ENCODE measurements around the gene KCNQ4.

Gene KCNQ4

DNA sequence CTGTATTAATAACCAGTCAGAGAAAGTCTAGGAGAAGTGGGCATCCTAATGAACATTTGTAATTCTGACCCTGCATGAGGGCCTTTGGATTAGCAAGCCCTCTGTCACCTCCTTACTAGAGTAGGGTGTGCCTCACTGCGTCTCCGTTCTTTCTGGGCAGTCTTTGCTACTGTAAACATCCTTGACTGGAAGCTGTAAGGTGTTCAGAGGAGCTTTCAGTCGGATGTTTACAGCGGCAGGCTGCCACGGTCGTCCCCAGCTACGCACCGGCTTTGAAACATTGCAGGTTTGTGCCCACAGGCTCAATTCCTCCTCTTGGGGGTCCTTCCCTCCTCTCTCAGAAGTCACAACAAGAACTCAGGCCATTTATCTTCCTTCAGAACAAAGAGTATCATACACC lies 29.4 kb upstream of the KCNQ4 start:
- DNase-seq (ENCODE audit: low read depth, low spot score): no peak

- DNase-seq (ENCODE audit: low read depth, low spot score): no peak
These were observed 28.5 kb upstream of the KCNQ4 start for GRCh38 chr1:40755067-40755466.

- DNase-seq (ENCODE audit: low read depth, low spot score): no peak
These were observed 27.1 kb upstream of the KCNQ4 start for GRCh38 chr1:40756523-40756922.

GRCh38 chr1:40757084-40757483 lies 26.5 kb upstream of the KCNQ4 start:
- no peak for DNase-seq (ENCODE audit: low read depth, low spot score)

- DNase-seq (ENCODE audit: low read depth, low spot score): no peak
These were observed 25.6 kb upstream of the KCNQ4 start for GRCh38 chr1:40758004-40758403.

GRCh38 chr1:40758578-40759343 lies 24.8 kb upstream of the KCNQ4 start:
- DNase-seq (ENCODE audit: low read depth, low spot score): no peak

- no peak for DNase-seq (ENCODE audit: low read depth, low spot score)
These were observed 22.6 kb upstream of the KCNQ4 start for GRCh38 chr1:40760984-40761383.

- no peak for DNase-seq (ENCODE audit: low read depth, low spot score)
These were observed 21.3 kb upstream of the KCNQ4 start for GRCh38 chr1:40762144-40762923.

DNA sequence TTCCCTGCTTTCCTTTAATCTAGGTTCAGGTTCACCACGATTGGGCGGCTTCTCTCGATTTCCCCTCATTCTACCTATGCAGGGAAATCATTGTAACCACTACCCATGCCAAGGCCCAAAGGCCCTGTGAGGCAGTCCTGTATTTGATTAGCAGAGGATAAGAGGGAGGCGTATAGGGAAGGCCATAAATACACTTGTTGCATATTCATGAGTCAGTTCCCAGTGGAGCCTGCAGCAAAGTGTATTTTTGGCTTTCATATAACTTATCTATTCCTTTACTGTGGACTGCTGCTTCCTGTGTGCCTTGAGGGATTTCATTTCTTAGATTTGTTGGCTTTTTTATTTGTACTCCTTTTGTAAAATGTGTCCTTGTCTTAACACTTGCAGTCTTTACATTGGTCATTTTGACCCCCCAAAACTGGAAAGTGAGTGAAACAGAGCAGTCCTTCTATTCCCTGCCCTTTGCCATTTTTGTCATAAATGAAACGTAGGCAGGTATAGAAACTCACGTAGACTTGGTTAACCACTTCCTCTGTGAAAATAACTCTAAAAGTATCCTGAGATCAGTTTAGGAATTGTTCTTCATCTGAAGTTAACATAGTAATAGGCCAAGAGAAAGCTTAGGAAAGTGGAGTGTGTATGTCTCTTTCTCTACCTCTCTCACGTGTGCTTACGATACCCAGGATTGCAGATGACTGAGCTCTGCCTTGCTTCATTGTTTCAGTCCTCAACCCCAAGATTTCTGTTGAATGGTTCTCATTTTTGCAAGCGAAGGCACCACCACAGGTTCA lies 19.6 kb upstream of the KCNQ4 start:
- DNase-seq (ENCODE audit: low read depth, low spot score): no peak

DNA sequence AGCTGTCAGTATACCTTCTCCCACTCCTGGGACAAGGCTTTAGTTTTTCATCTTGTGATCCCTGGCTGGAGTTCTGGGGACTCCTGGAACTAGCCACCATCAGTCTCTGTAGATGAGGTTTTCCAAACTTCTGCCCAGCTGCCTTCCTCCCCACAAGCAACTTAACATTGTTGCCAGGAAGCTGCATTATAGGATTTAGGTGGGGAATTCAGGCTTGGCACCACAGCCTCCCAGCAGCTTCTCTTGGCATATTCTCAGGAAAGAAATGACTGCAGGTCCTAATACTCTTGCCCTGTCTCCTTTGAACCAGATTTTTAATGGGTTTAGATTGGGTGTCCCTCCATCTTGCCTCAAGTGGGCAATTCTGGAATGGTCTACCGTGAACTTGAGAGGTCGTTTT lies 18.6 kb upstream of the KCNQ4 start:
- DNase-seq (ENCODE audit: low read depth, low spot score): no peak

GRCh38 chr1:40766017-40766416 lies 17.6 kb upstream of the KCNQ4 start:
- no peak for DNase-seq (ENCODE audit: low read depth, low spot score)

DNA sequence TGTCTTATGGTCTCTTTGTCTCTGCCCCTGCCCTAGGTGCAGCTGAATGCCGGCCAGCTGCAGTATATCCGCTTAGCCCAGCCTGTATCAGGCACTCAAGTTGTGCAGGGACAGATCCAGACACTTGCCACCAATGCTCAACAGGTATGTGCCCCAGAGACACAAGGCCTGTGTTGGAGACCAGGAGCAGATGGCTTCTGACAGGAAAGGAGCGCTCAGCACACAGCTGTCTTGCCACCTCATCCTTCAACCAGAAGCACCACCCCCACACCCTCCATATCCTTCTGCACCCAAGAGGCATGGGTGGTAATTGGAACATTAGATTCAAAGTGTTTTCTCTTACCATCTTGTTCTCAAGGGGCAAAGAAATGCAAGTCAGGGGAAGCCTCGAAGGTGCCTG lies 17.0 kb upstream of the KCNQ4 start:
- DNase-seq (ENCODE audit: low read depth, low spot score): no peak

DNA sequence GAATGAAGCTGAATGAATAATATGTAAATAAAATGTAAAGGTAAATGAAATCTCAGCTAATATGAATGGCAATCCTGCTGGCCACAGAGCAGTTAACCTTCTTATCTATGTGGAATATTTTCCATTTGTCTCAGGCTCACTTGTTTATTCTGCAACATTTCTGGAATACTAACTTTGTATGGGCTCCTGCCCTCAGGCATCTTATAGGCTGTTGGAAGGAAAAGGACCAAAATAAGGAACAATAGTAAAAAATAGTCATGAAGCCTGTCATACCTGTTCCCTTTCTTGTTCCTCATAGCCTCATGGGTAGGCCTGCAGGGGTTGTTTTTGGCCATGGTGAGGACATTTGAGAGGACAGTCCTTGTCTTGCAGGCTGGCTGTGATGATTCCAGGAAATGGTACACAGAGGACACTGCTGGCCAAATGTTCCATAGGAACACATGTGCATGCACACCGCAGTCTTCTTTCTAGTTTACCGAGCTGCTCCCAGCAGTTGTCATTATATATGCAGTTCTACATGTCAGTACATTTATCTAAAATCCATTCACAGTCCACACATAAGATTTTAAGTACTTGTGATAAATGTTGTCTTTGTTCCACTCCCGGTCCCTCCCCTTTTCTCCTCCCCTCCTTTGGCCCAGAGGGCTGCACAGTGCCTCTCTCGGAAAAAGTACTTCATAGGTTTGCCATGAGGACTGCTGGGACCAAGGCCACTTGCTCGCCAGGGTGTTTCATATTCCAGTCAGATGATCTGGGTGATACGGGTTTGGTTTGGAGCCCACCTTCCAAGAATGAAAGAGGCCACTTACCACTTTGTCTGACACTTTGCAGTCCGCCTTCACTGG lies 15.2 kb upstream of the KCNQ4 start:
- DNase-seq (ENCODE audit: low read depth, low spot score): no peak

DNA sequence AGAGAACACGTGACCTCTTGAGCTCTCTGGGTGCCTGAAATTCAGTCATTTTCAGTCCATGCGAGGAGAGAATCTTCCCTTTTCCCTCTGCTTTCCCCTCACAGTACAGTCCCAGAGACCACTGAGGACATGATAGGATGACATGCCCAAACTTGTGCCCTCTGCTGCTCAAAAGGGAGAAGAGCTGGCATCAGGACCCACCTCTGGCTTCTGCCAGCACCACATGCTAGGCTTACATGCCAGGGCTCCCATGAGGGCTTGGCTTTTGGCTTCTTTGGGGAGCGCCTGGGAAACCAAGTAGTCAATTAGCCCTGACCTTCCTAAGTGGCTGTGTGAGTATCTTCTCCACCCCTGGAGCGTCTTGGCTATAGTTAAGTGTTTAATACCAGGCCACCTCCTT lies 13.8 kb upstream of the KCNQ4 start:
- no peak for DNase-seq (ENCODE audit: low read depth, low spot score)

DNA sequence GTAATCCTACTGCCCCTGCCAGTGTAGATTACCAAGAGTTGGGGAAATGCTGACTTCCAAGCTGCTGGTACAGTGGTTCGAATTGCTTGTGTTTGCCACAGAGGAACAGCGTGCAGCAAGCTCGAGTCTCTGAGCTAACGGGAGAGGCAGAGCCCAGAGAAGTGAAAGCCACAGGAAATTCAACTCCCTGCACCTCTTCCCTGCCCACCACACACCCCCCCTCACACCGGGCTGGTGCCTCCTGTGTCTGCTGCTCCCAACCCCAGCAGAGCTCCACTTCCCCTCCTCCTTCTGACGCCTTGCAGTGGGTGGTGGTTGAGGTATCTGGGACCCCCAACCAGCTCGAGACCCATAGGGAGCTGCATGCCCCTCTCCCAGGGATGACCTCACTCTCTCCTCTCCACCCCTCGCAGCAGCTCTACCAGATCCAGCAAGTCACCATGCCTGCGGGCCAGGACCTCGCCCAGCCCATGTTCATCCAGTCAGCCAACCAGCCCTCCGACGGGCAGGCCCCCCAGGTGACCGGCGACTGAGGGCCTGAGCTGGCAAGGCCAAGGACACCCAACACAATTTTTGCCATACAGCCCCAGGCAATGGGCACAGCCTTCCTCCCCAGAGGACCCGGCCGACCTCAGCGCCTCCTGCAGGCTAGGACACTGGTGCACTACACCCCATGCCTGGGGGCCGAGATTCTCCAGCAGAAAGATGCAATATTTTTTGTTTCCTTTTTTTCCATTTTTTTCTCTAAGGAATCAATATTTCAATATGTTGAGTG lies 13.1 kb upstream of the KCNQ4 start:
- no peak for DNase-seq (ENCODE audit: low read depth, low spot score)

- no peak for DNase-seq (ENCODE audit: low read depth, low spot score)
These were observed 11.2 kb upstream of the KCNQ4 start for GRCh38 chr1:40772146-40772955.

DNA sequence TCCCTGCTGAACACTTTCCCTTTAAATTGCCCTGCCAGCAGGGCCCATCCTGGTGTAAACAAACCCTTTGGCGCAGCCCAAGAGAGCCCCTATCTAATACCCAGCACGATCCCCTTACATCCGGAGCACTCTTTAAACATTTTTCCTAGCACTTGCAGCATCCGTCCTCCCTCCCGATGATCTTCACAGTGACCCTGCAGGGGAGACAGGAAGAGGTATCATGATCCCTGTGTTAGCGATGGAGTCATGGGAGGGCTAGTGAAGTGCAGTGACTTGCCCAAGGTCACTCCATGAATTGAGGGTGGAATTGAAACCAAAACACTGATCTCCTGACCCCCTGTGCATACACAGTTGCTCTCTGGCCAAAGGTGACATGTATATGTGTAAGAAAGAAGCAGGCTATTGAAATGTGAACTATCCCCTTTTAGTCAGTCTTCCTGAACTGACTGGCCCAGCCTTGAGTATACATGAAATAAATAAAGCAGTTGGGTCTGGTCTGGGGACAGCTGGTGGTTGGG lies 9.8 kb upstream of the KCNQ4 start:
- DNase-seq (ENCODE audit: low read depth, low spot score): no peak

DNA sequence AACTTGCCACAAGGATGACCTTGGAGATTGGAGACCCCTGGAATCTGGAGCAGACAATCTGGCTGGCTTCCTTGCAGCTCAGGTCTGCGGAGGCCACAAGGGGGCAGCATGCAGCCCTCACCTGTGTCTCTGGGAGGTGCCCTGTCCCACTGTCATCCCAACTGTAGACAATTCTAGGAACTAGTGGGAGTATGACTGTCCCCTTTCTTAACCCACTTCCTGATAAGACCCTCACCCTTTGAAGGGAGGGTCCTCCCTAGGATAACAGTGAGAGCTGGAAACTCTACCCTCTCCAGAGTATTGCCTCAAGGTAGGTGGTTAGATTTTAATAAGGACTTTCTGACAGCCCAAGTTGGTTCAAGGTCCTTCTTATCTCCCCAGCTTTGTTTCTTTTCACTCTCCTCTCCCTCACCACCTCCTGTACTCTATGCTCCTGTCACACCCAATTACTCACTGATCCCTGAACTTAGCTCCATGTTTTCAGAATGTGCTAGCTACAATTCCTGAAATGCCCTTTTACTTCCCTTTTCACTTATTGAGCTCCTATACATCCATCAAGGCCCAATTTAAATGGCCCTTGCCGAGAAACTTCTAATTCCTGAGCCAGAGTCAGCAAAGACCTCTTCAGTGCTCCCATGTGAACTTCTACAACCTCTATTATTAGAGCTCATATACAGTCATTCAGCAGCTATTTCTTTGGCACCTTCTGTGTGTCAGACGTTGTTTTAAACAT lies 9.2 kb upstream of the KCNQ4 start:
- DNase-seq (ENCODE audit: low read depth, low spot score): peak; percentile 85
